ENCODE data around the gene GDI1. TPM values are rescaled to one million over a fixed set of nuclear protein-coding genes. Genes with fewer than 3 reads are reported as not detected.

The GDI1 gene
- total and polyA plus RNA-seq, 4 donors = 77.0 to 209 (median 127) TPM

- no peak for DNase-seq
- no peaks in the 10 kb centered on the region for H3K9me3 ChIP-seq (ENCODE audit: control insufficient read depth, low read length)
- intact Hi-C loops (cut with DNase I) = no loop called here
- H3K27ac ChIP-seq (ENCODE audit: low read depth in 1 of 2, low read length in 2 of 2) = no peak overlapping the region
- H3K4me1 ChIP-seq (ENCODE audit: control insufficient read depth in 1 of 2, insufficient read depth in 2 of 2, low read length in 2 of 2) = no peaks in the 10 kb centered on the region
- peaks cover 0 to under 1% of the 10 kb centered on the region in 2 donors for H3K36me3 ChIP-seq (ENCODE audit: control insufficient read depth in 1 of 2, insufficient read depth in 2 of 2, low read length in 1 of 2)
- no peak for ATAC-seq (ENCODE audit: low FRiP score)
- H3K4me3 ChIP-seq (ENCODE audit: low read length in 2 of 2) = no peak overlapping the region
- WGBS, 2 donors = 59 to 80% methylated on average over 26 of the region's 26 CpGs
- H3K27me3 ChIP-seq (ENCODE audit: control insufficient read depth in 1 of 2, insufficient read depth in 2 of 2, low read length in 1 of 2) = peaks cover 0 to 2% of the 10 kb centered on the region in 2 donors
Measured at GRCh38 chrX:154460326-154460725, 23.4 kb downstream of the GDI1 start.

DNA sequence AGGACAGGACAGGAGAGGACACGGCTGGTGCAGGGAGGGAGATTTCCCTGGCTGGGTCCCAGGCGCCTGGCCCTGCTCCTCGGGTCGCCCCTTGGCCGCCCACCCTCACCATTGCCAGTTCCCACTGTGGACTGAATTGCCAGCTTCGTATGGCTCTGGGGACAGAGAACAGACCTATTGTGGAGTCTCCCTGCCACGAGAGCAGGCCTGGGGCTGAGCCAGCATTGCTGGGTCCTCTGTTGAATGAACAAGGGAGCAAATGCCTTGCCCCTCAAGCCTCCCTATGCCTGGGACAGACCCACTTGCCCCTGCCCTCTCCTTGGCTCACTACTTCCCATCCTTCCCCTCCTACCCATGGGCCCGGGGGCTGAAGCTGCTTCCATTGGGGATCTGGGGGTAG, 25.4 kb downstream of the GDI1 start:
- 52% methylated on average over 4 to 8 of the region's 8 CpGs for WGBS, 2 donors
- no peak for DNase-seq

DNA sequence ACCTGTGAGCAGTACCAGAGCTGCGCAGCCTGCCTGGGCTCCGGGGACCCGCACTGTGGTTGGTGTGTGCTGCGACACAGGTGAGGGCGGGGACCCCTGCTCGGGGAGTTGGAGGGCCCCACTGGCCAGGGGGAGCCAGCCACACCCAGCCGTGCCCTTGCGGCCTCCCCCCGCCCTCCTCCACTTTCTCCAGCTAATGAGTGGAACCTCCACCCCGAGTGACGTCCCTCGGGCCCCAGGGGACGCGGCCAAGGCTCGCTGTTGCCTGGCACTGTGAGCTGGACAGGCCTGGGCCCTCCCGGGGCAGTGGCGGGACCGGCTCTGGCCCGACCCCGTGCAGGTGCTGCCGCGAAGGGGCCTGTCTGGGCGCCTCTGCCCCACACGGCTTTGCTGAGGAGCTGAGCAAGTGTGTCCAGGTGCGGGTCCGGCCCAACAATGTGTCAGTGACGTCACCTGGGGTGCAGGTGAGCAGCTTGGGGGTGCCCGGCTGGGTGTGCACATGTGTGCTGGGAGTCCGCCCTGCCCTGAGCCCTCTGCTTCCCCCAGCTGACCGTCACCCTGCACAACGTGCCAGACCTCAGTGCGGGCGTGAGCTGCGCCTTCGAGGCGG, 26.8 kb downstream of the GDI1 start:
- DNase-seq (no peak), ATAC-seq (ENCODE audit: low FRiP score) (no peak)
- Histone ChIP-seq H3K27me3 (ENCODE audit: control insufficient read depth in 1 of 2, insufficient read depth in 2 of 2, low read length in 1 of 2) (no peaks in the 10 kb centered on the region), H3K27ac (ENCODE audit: low read depth in 1 of 2, low read length in 2 of 2) (no peak overlapping the region), H3K4me3 (ENCODE audit: low read length in 2 of 2) (no peak overlapping the region), H3K4me1 (ENCODE audit: control insufficient read depth in 1 of 2, insufficient read depth in 2 of 2, low read length in 2 of 2) (no peaks in the 10 kb centered on the region), H3K9me3 (ENCODE audit: control insufficient read depth, low read length) (no peaks in the 10 kb centered on the region), H3K36me3 (ENCODE audit: control insufficient read depth in 1 of 2, insufficient read depth in 2 of 2, low read length in 1 of 2) (peaks cover 0 to 9% of the 10 kb centered on the region in 2 donors)
- intact Hi-C loops (cut with DNase I) = no loop called here
- 85% methylated on average over 35 to 36 of the region's 36 CpGs for whole genome bisulfite sequencing, 2 donors

More for the DNA sequence above, 25.4 kb downstream of the GDI1 start:
- intact Hi-C loops (cut with DNase I) = no loop called here
- Histone ChIP-seq H3K9me3 (ENCODE audit: control insufficient read depth, low read length) (no peaks in the 10 kb centered on the region), H3K4me3 (ENCODE audit: low read length in 2 of 2) (no peak overlapping the region), H3K4me1 (ENCODE audit: control insufficient read depth in 1 of 2, insufficient read depth in 2 of 2, low read length in 2 of 2) (no peaks in the 10 kb centered on the region), H3K27ac (ENCODE audit: low read depth in 1 of 2, low read length in 2 of 2) (no peak overlapping the region), H3K27me3 (ENCODE audit: control insufficient read depth in 1 of 2, insufficient read depth in 2 of 2, low read length in 1 of 2) (peaks cover 0 to 2% of the 10 kb centered on the region in 2 donors), H3K36me3 (ENCODE audit: control insufficient read depth in 1 of 2, insufficient read depth in 2 of 2, low read length in 1 of 2) (peaks cover 0 to 4% of the 10 kb centered on the region in 2 donors)
- ATAC-seq (ENCODE audit: low FRiP score) = no peak

GRCh38 chrX:154464806-154465365, 27.9 kb downstream of the GDI1 start:
- H3K36me3 ChIP-seq (ENCODE audit: control insufficient read depth in 1 of 2, insufficient read depth in 2 of 2, low read length in 1 of 2) = peaks cover 0 to 11% of the 10 kb centered on the region in 2 donors
- DNase-seq (no peak), ATAC-seq (ENCODE audit: low FRiP score) (no peak)
- H3K27ac ChIP-seq (ENCODE audit: low read depth in 1 of 2, low read length in 2 of 2) = no peak overlapping the region
- no peaks in the 10 kb centered on the region for H3K4me1 ChIP-seq (ENCODE audit: control insufficient read depth in 1 of 2, insufficient read depth in 2 of 2, low read length in 2 of 2)
- WGBS, 2 donors = 88 to 93% methylated on average over 27 to 28 of the region's 28 CpGs
- no peaks in the 10 kb centered on the region for H3K9me3 ChIP-seq (ENCODE audit: control insufficient read depth, low read length)
- no peaks in the 10 kb centered on the region for H3K27me3 ChIP-seq (ENCODE audit: control insufficient read depth in 1 of 2, insufficient read depth in 2 of 2, low read length in 1 of 2)
- intact Hi-C loops (cut with DNase I) = no loop called here
- H3K4me3 ChIP-seq (ENCODE audit: low read length in 2 of 2) = no peak overlapping the region

DNA sequence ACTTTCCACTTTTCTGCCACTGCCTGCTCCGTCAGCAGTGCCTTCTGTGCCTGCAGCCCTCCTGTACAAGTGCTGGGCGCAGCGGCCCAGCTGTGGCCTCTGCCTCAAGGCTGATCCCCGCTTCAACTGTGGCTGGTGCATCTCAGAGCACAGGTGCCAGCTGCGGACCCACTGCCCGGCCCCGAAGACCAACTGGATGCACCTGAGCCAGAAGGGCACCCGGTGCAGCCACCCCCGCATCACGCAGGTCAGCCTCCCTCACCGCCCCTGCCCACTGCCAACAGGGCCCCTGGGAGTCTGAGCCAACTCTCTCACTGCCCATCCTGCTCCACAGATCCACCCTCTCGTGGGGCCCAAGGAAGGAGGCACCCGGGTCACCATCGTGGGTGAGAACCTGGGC, 28.6 kb downstream of the GDI1 start:
- H3K36me3 ChIP-seq (ENCODE audit: control insufficient read depth in 1 of 2, insufficient read depth in 2 of 2, low read length in 1 of 2) = peaks cover 0 to 16% of the 10 kb centered on the region in 2 donors
- 88 to 90% methylated on average over 10 to 14 of the region's 14 CpGs for WGBS, 2 donors
- H3K27ac ChIP-seq (ENCODE audit: low read depth in 1 of 2, low read length in 2 of 2) = no peak overlapping the region
- ATAC-seq (ENCODE audit: low FRiP score) = no peak
- DNase-seq = no peak
- H3K9me3 ChIP-seq (ENCODE audit: control insufficient read depth, low read length) = no peaks in the 10 kb centered on the region
- H3K27me3 ChIP-seq (ENCODE audit: control insufficient read depth in 1 of 2, insufficient read depth in 2 of 2, low read length in 1 of 2) = no peaks in the 10 kb centered on the region
- intact Hi-C loops (cut with DNase I) = no loop called here
- no peaks in the 10 kb centered on the region for H3K4me1 ChIP-seq (ENCODE audit: control insufficient read depth in 1 of 2, insufficient read depth in 2 of 2, low read length in 2 of 2)
- H3K4me3 ChIP-seq (ENCODE audit: low read length in 2 of 2) = no peak overlapping the region

DNA sequence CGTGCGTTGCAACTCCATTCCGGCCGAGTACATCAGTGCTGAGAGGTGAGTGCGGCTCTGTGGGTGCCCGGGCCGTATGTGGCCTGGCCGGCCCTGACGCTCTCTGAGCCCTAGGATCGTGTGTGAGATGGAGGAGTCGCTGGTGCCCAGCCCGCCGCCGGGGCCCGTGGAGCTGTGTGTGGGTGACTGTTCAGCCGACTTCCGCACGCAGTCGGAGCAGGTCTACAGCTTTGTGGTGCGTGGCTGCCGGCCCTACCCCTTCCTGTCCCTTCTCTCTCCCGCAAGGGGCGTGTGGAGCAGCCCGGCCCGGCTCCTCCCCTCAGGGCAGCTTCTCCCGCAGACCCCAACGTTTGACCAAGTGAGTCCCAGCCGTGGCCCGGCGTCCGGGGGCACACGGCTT, 29.1 kb downstream of the GDI1 start:
- H3K36me3 ChIP-seq (ENCODE audit: control insufficient read depth in 1 of 2, insufficient read depth in 2 of 2, low read length in 1 of 2) = peaks cover 0 to 16% of the 10 kb centered on the region in 2 donors
- no peak overlapping the region for H3K27ac ChIP-seq (ENCODE audit: low read depth in 1 of 2, low read length in 2 of 2)
- H3K27me3 ChIP-seq (ENCODE audit: control insufficient read depth in 1 of 2, insufficient read depth in 2 of 2, low read length in 1 of 2) = no peaks in the 10 kb centered on the region
- 88 to 89% methylated on average over 32 of the region's 32 CpGs for WGBS, 2 donors
- H3K4me1 ChIP-seq (ENCODE audit: control insufficient read depth in 1 of 2, insufficient read depth in 2 of 2, low read length in 2 of 2) = no peaks in the 10 kb centered on the region
- no peaks in the 10 kb centered on the region for H3K9me3 ChIP-seq (ENCODE audit: control insufficient read depth, low read length)
- intact Hi-C loops (cut with DNase I) = no loop called here
- ATAC-seq (ENCODE audit: low FRiP score) (no peak), DNase-seq (no peak)
- H3K4me3 ChIP-seq (ENCODE audit: low read length in 2 of 2) = no peak overlapping the region

- Histone ChIP-seq H3K36me3 (ENCODE audit: control insufficient read depth in 1 of 2, insufficient read depth in 2 of 2, low read length in 1 of 2) (peaks cover 0 to 16% of the 10 kb centered on the region in 2 donors), H3K4me3 (ENCODE audit: low read length in 2 of 2) (no peak overlapping the region), H3K27ac (ENCODE audit: low read depth in 1 of 2, low read length in 2 of 2) (no peak overlapping the region), H3K27me3 (ENCODE audit: control insufficient read depth in 1 of 2, insufficient read depth in 2 of 2, low read length in 1 of 2) (no peaks in the 10 kb centered on the region), H3K9me3 (ENCODE audit: control insufficient read depth, low read length) (no peaks in the 10 kb centered on the region), H3K4me1 (ENCODE audit: control insufficient read depth in 1 of 2, insufficient read depth in 2 of 2, low read length in 2 of 2) (no peaks in the 10 kb centered on the region)
- WGBS, 2 donors = 86 to 90% methylated on average over 14 to 15 of the region's 15 CpGs
- ATAC-seq (ENCODE audit: low FRiP score) (no peak), DNase-seq (no peak)
- intact Hi-C loops (cut with DNase I) = no loop called here
Measured at GRCh38 chrX:154466907-154467306, 30.0 kb downstream of the GDI1 start.

- Histone ChIP-seq H3K9me3 (ENCODE audit: control insufficient read depth, low read length) (no peaks in the 10 kb centered on the region), H3K27me3 (ENCODE audit: control insufficient read depth in 1 of 2, insufficient read depth in 2 of 2, low read length in 1 of 2) (no peaks in the 10 kb centered on the region), H3K36me3 (ENCODE audit: control insufficient read depth in 1 of 2, insufficient read depth in 2 of 2, low read length in 1 of 2) (peaks cover 0 to 16% of the 10 kb centered on the region in 2 donors), H3K27ac (ENCODE audit: low read depth in 1 of 2, low read length in 2 of 2) (no peak overlapping the region), H3K4me3 (ENCODE audit: low read length in 2 of 2) (no peak overlapping the region), H3K4me1 (ENCODE audit: control insufficient read depth in 1 of 2, insufficient read depth in 2 of 2, low read length in 2 of 2) (no peaks in the 10 kb centered on the region)
- 93 to 94% methylated on average over 21 of the region's 21 CpGs for WGBS, 2 donors
- no peak for ATAC-seq (ENCODE audit: low FRiP score)
- no peak for DNase-seq
- intact Hi-C loops (cut with DNase I) = no loop called here
Measured at GRCh38 chrX:154467556-154467955, 30.6 kb downstream of the GDI1 start.

DNA sequence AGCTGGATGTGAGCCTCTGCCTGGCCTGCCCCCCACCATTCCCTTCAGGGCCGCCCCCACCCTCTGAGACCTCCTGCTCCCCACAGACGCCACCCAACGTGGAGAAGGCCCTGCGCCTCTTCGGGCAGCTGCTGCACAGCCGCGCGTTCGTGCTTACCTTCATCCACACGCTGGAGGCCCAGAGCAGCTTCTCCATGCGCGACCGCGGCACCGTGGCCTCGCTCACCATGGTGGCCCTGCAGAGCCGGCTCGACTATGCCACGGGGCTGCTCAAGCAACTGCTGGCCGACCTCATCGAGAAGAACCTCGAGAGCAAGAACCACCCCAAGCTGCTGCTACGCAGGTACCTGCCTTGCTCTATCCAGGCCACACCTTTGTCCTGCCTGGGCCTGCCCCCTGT, 31.3 kb downstream of the GDI1 start:
- intact Hi-C loops (cut with DNase I) = no loop called here
- Histone ChIP-seq H3K27ac (ENCODE audit: low read depth in 1 of 2, low read length in 2 of 2) (no peak overlapping the region), H3K9me3 (ENCODE audit: control insufficient read depth, low read length) (no peaks in the 10 kb centered on the region), H3K4me1 (ENCODE audit: control insufficient read depth in 1 of 2, insufficient read depth in 2 of 2, low read length in 2 of 2) (no peaks in the 10 kb centered on the region), H3K4me3 (ENCODE audit: low read length in 2 of 2) (no peak overlapping the region), H3K27me3 (ENCODE audit: control insufficient read depth in 1 of 2, insufficient read depth in 2 of 2, low read length in 1 of 2) (no peaks in the 10 kb centered on the region), H3K36me3 (ENCODE audit: control insufficient read depth in 1 of 2, insufficient read depth in 2 of 2, low read length in 1 of 2) (peaks cover 0 to 16% of the 10 kb centered on the region in 2 donors)
- WGBS, 2 donors = 93 to 94% methylated on average over 23 of the region's 23 CpGs
- DNase-seq (no peak), ATAC-seq (ENCODE audit: low FRiP score) (no peak)

All from aorta (tissue), 5 donors.